ENCODE results near the gene PRR7. TPM values are rescaled to one million over a fixed set of nuclear protein-coding genes. Genes with fewer than 3 reads are reported as not detected.

The PRR7 gene
- total RNA-seq, 1 donor from 2014 or later, result 12.1 TPM

DNA sequence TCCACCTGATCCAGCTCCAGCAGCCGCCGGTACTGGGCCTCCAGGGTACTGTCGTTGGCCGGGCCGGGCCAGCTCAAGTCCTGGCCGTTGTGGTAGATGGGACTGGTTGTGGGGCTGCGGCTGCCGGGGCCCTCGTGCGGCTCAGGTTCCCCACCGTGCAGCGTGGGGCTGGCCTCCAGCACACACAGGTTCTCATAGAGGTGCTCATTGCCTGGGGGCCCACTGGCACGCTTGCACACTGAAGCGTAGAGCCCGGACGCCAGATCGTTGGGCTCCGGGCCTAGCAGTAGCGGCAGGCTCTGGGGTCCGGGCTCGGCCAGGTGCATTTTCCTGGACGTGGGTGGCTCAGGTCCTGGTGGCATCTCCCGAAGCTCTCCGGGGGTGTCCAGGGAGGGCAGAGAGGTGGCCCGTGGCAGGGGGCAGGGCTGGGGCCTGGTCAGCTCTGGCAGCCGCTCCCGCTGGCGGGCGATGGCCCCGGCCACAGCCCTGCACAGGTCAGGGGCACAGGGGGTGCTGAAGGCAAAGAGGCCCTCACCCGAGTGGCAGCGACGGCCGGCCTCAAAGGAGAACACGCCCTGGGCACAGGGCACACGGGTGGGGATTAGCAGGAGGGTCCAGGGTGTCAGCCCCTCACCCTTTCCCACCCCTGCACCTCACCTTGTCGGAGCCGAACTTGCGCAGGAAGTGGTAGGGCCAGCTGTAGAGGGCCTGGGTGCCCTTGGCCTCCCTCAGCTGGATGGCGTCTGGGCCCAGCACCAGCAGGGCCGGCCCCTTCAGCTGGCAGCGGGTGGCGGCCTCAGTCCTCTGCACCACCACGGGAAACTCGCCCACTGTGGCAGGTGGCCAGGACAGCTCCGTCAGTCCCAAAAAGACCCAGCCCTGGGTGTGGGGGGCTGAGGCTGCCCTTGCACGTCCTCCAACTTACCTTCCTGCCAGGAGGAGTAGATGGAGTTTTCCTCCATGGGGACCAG is 57.8 kb downstream of the PRR7 start:
- intact Hi-C loops (cut with micrococcal nuclease), result no loop called here
- Mint-ChIP-seq H3K27me3 (ENCODE audit: low read depth) (peaks cover 7% of the 10 kb centered on the region), H3K4me3 (ENCODE audit: low read depth) (no peak overlapping the region), H3K4me1 (ENCODE audit: low read depth) (peaks cover 3% of the 10 kb centered on the region), H3K9me3 (no peaks in the 10 kb centered on the region), H3K36me3 (ENCODE audit: low read depth) (no peaks in the 10 kb centered on the region), H3K27ac (no peak overlapping the region)
- DNase-seq (ENCODE audit: low spot score), result no peak

DNA sequence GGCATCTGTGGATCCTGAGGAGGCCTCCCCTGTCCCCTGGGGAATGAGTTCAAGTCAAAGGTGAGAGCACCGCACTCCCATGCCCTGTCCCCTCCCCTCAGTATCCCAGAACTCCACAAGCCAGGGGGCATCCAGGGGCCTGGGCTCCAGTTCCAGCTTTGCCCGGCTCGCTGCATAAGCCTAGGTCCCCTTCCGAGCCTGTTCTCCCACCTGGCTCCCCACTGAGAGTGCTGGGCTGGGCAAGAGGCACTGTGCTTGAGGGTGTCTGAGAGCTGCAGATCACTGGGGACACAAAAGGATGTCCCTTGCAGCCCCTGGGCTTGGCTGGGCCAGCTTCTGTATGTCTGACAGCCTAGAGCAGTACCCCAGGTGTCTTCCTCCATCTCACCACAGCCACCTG is 58.5 kb downstream of the PRR7 start:
- no peaks in the 10 kb centered on the region for H3K4me1 Mint-ChIP-seq (ENCODE audit: low read depth)
- H3K4me3 Mint-ChIP-seq (ENCODE audit: low read depth), result no peak overlapping the region
- H3K36me3 Mint-ChIP-seq (ENCODE audit: low read depth), result no peaks in the 10 kb centered on the region
- H3K27ac Mint-ChIP-seq, result no peak overlapping the region
- no peaks in the 10 kb centered on the region for H3K9me3 Mint-ChIP-seq
- DNase-seq (ENCODE audit: low spot score), result no peak
- intact Hi-C loops (cut with micrococcal nuclease), result no loop called here
- H3K27me3 Mint-ChIP-seq (ENCODE audit: low read depth), result peaks cover under 1% of the 10 kb centered on the region

Other genes with a start within 250 kb of the PRR7 start
- 17.7 and 19.0 TPM in 2 replicates for gene RAB24, start 143.1 kb upstream of the PRR7 start, total RNA-seq
- 223 and 229 TPM in 2 replicates for gene PRELID1, start 143.0 kb upstream of the PRR7 start, total RNA-seq
- 12.8 and 13.9 TPM in 2 replicates for gene MXD3, start 134.9 kb upstream of the PRR7 start, total RNA-seq
- 130 and 137 TPM in 2 replicates for gene LMAN2, start 95.1 kb upstream of the PRR7 start, total RNA-seq
- gene RGS14, start 88.9 kb upstream of the PRR7 start, total RNA-seq, result 36.2 and 40.5 TPM in 2 replicates
- not detected in 2 replicates for gene SLC34A1, start 62.4 kb upstream of the PRR7 start, total RNA-seq
- not detected in 2 replicates for gene PFN3, start 46.2 kb upstream of the PRR7 start, total RNA-seq
- gene F12, start 37.2 kb upstream of the PRR7 start, total RNA-seq, result 3.5 and 5.8 TPM in 2 replicates
- 131 and 134 TPM in 2 replicates for gene GRK6, start 20.1 kb upstream of the PRR7 start, total RNA-seq
- 28.7 and 32.9 TPM in 2 replicates for gene DBN1, start 26.8 kb downstream of the PRR7 start, total RNA-seq
- 85.4 and 86.9 TPM in 2 replicates for gene PDLIM7, start 50.8 kb downstream of the PRR7 start, total RNA-seq
- 3.3 and 4.9 TPM in 2 replicates for gene DOK3, start 63.0 kb downstream of the PRR7 start, total RNA-seq
- gene DDX41, start 70.1 kb downstream of the PRR7 start, total RNA-seq, result 138 and 144 TPM in 2 replicates
- gene FAM193B, start 107.7 kb downstream of the PRR7 start, total RNA-seq, result 75.8 and 81.0 TPM in 2 replicates
- 174 and 175 TPM in 2 replicates for gene TMED9, start 145.4 kb downstream of the PRR7 start, total RNA-seq
- gene B4GALT7, start 153.3 kb downstream of the PRR7 start, total RNA-seq, result 20.9 and 22.1 TPM in 2 replicates